ENCODE data around the gene ACLY.
"Not testable (repeated sequence)": the region's sequence is repeated elsewhere in the genome, so short reads cannot be mapped to it uniquely, and the experiment has no call there.

ACLY gene

GRCh38 chr17:41829961-41830360, 88.8 kb downstream of the ACLY start:
- DNase-seq (ENCODE audit: low spot score), result not testable (repeated sequence)

DNA sequence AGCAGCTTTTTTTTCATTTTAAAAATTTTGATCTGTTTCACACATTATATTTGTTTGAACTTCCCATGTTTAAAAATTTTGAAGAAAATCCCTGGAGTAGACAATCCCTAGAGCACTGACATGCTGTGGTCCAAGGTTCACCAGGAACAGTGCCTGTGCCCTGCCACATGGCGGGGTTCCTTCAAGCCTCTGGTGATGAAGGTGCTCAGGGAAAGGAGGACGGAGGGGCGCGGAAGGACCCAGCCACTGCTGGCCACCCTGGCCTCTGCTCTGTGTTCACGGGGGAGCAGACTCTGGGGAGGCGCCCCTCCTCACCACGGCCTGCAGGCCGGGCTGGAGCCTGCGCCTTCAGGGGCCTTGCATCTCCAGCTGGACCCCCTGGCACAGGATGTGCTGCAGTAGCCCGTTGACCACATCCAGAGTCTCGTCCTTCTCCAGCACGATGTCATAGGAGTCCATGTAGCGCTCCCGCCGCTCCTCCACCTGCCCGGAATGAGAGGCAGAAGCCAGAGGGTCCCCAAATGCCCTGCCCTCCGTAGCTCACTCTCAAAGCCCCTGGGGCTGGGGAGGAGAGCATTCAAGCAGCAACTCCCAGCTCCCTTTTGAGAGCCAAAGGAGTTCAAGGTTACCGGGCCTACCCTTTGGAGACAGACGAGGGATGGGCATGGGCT, 93.4 kb downstream of the ACLY start:
- DNase-seq (ENCODE audit: low spot score), result no peak

- DNase-seq (ENCODE audit: low spot score), result no peak
These were observed 94.7 kb downstream of the ACLY start for GRCh38 chr17:41824086-41824485.

GRCh38 chr17:41823580-41823979, 95.2 kb downstream of the ACLY start:
- DNase-seq (ENCODE audit: low spot score), result no peak

GRCh38 chr17:41823141-41823524, 95.6 kb downstream of the ACLY start:
- no peak for DNase-seq (ENCODE audit: low spot score)

GRCh38 chr17:41822216-41823140, 96.3 kb downstream of the ACLY start:
- DNase-seq (ENCODE audit: low spot score), result no peak

DNA sequence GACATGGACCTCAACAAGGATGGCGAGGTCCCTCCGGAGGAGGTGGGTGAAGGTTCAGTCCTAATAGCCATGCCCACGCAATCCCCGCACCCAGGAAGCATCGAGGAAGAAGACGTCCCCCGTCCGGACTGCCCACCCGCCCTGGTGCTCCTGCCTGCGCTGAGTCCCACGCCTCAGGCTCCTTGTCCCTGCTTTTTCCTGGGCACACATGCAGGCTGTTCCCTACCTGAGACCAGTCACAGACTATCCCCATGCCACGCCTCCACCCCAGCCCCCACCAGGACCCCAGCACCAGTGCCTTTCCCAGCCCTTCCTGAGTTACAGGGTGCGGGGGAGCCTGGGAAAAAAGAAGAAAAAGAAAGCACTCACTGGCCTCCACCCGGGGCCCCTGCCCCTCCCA, 97.0 kb downstream of the ACLY start:
- no peak for DNase-seq (ENCODE audit: low spot score)

DNA sequence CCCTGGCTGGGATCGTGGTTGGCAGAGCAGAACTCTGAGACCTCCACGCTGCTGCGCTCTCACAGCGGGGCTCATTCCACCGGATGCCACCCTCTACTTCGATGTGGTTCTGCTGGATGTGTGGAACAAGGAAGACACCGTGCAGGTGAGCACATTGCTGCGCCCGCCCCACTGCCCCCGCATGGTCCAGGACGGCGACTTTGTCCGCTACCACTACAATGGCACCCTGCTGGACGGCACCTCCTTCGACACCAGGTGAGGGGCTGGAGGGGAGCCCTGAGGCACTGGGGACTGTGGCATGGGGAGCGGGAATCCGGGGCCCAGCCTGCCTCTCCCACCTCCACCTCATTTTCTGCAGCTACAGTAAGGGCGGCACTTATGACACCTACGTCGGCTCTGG, 100.7 kb downstream of the ACLY start:
- DNase-seq (ENCODE audit: low spot score), result no peak
